HG02852 (cell line): ENCODE results near the gene IRF9.

Experiments used
- ATAC-seq: cut with Tn5 transposase; IDR thresholded peaks from one replicate; pipeline ENCODE4 v1.9.1; 2021; ENCODE audit warnings: mild to moderate bottlenecking, moderate library complexity; ENCODE audit not compliant: unreplicated experiment

The IRF9 gene

DNA sequence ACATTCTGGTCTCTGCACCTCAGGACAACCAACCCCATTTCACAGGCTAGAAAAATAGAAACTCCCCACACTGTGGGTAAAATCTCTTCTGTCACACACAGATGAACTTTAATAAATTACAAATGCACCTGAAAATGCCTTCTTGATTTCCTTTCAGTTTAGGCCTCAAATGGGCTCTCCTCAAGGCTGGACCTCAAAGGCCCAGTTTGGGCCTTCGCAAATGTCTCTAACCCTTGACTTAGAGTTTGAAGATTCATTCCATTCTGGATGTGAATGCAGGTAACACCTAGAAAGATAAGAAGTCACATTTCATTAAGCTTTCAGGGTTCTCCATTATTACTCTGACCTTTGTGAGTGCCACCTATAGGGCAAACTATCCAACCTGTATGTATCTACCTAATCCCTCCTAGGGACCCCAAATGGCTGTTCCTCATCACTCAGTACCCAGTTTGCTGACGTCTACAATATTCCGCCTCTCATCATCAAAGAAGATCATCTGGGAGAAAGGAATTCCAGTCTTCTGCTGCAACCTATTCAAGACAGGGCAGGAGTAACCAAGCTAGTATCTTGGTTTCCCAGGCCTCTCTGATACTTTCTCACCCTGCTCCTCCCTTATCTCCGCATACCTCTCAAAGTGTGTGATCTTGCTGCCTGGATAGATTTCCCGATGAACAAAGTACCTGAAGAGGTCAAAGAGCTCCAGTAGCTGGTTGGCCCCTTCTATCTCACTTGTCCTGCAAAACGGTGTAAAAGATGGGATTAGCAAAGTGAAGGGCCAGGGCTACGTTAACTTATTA, 53.0 kb downstream of the IRF9 start:
- no peak for ATAC-seq

DNA sequence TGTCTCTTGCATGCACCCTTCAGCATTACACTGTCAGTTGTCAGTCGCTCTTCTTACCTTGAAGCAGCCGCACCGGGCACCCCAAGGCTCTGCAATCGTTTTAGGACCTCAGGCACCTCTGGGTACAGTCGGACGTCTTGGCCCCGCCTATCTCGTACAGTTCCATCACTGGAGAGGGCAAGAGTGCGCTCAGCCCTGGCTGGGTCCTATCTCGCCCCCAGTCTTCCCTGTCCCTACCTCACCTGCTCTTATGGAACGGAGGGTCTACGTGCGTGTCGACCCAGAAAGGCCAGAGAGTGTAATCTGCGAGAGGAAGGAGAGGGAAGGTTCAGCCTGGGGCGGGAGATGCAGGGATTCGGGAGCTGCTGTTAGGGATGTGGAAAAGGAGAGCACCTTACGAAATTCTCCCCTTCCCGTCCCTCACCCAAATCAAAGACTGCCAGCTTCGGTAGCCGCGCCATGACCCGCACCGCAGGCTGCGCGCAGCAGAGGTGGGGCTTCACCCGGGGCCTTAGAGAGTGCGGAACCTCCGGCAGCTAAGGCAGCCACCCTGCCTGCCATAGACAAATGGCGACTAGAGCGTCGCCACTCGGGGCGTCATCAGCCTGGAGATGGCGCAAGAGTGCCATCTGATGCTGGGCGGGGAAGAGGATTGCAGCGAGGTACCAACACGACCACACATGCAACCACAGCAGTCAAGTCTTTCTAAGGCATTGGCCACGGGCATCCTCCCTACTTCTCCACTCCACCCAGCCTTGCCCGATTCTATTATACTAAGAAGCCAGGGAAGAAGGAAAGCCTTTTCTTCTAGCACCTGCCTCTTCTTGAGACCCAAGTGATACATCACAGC, 54.7 kb downstream of the IRF9 start, which contains the start of gene MDP1:
Gene MDP1 (minus strand): TSS at position 572 of the 850 bp plus-strand sequence. CDS start 111 bp downstream, at position 461.
- ATAC-seq, result peak; percentile 57
